ENCODE data around the gene CACNG4. TPM values are rescaled to one million over a fixed set of nuclear protein-coding genes. Genes with fewer than 3 reads are reported as not detected.

The CACNG4 gene
- polyA plus RNA-seq, 2 of the 4 experiments (the other 2 are of a cell fraction): 6.2 to 10.2 TPM

DNA sequence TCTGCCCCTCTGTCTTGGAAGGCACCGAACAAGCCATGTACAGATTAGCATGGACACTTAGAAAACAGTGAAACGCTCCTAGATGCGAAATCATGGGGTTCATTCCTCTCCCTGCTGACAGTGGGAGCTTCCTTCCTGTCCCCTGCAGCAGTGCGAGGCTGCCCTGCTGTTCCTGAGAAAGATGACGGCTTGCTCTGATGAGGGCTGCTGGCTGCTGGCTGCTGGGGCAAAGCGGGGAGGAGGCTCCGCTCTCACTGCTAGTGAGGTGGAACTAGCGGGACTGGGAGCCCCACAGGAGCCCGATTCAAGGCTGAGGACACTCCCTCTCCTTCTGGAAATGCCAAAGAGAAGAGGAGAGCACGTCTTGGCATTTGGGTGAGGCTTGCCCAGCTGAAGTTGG, 25.9 kb upstream of the CACNG4 start:
- TF ChIP-seq POLR2A (IDR thresholded peaks at IDR 0.05; ENCODE audit: low read length) (no peak), ZFP36 (IDR thresholded peaks at IDR 0.05; ENCODE audit: borderline replicate concordance, partially characterized antibody) (no peak)
- TF ChIP-seq, protein P1, sequence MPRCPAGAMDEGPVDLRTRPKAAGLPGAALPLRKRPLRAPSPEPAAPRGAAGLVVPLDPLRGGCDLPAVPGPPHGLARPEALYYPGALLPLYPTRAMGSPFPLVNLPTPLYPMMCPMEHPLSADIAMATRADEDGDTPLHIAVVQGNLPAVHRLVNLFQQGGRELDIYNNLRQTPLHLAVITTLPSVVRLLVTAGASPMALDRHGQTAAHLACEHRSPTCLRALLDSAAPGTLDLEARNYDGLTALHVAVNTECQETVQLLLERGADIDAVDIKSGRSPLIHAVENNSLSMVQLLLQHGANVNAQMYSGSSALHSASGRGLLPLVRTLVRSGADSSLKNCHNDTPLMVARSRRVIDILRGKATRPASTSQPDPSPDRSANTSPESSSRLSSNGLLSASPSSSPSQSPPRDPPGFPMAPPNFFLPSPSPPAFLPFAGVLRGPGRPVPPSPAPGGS (IDR thresholded peaks at IDR 0.05): no peak
- Histone ChIP-seq H3K4me1 (peaks cover 7% of the 10 kb centered on the region; the same call in 1 of the 3 replicates), H3K9me3 (peaks cover 7% of the 10 kb centered on the region; the same call in 1 of the 3 replicates), H3K4me3 (no peak overlapping the region), H3K27ac (no peak overlapping the region), H3K4me2 (no peak overlapping the region)
- ChIA-PET POLR2A (no interaction called here), CTCF (interaction anchor here (0.6 to 0.9 kb wide), 2 partner anchors 8 to 335 kb away, joined by 3 to 4 read pairs; no protein-coding TSS in a partner anchor)
- DNase-seq (ENCODE audit: low read depth in 1 of 2, low spot score in 1 of 2): no peak
- no peak for FAIRE-seq
- WGBS (ENCODE audit: missing lambda C conversion rate): 62% methylated on average over 10 of the region's 10 CpGs
- no peak for ATAC-seq

DNA sequence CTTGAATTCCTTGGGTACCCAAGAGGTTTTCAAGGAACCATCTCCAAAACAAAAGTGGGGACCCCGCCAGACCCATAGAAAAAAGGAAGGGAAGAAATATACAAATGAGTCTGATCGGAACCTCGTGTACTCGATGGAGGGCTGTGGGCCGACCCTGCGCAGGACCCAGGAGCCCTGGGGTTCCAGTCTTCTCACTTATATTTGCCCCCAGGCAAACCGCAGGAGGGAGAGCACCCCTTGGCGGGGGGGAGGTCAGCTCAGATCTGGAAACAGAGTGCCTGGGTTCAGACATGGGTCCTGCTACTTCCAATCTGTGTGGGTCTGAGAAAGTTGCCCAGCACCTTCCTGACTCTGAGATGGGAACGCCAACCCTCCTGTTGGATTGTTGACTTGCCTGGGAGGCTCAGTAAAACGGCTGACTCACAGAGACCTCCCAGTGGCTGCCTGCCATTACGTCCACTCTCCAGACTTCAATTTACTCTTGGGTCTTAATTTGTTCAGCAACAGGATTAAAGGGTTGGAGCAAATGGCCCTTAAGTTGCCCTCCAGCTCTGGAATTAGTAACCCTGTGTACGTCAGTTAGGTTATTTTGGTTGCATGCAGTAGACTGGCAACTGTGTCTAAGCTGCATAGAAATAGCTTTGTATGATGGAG, 24.9 kb upstream of the CACNG4 start:
- FAIRE-seq: no peak
- Histone ChIP-seq H3K4me1 (peaks cover 16% of the 10 kb centered on the region), H3K9me3 (peaks cover 7% of the 10 kb centered on the region; the same call in 1 of the 3 replicates), H3K4me2 (no peak overlapping the region), H3K27ac (0 out of 6 replicates have a peak overlapping the region, but pooled peaks of 1 of the 2 experiments have one; percentile 7), H3K4me3 (no peak overlapping the region)
- TF ChIP-seq CHD2 (IDR thresholded peaks at IDR 0.05; ENCODE audit: low read length, partially characterized antibody) (no peak), SMC3 (IDR thresholded peaks at IDR 0.05) (no peak), JUN (IDR thresholded peaks at IDR 0.05) (no peak), FOSL2 (IDR thresholded peaks at IDR 0.05) (no peak), FOSL2 (CRISPR knock-in tag; IDR thresholded peaks at IDR 0.05) (no peak), RNF2 (IDR thresholded peaks at IDR 0.05; ENCODE audit: borderline replicate concordance, low read depth) (no peak), RCOR1 (IDR thresholded peaks at IDR 0.05; ENCODE audit: low read depth, low read length) (no peak), ZC3H11A (IDR thresholded peaks at IDR 0.05) (no peak), RFX5 (IDR thresholded peaks at IDR 0.05) (no peak)
- TF ChIP-seq, protein P2, sequence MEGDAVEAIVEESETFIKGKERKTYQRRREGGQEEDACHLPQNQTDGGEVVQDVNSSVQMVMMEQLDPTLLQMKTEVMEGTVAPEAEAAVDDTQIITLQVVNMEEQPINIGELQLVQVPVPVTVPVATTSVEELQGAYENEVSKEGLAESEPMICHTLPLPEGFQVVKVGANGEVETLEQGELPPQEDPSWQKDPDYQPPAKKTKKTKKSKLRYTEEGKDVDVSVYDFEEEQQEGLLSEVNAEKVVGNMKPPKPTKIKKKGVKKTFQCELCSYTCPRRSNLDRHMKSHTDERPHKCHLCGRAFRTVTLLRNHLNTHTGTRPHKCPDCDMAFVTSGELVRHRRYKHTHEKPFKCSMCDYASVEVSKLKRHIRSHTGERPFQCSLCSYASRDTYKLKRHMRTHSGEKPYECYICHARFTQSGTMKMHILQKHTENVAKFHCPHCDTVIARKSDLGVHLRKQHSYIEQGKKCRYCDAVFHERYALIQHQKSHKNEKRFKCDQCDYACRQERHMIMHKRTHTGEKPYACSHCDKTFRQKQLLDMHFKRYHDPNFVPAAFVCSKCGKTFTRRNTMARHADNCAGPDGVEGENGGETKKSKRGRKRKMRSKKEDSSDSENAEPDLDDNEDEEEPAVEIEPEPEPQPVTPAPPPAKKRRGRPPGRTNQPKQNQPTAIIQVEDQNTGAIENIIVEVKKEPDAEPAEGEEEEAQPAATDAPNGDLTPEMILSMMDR (IDR thresholded peaks at IDR 0.05): no peak
- TF ChIP-seq, protein P3, sequence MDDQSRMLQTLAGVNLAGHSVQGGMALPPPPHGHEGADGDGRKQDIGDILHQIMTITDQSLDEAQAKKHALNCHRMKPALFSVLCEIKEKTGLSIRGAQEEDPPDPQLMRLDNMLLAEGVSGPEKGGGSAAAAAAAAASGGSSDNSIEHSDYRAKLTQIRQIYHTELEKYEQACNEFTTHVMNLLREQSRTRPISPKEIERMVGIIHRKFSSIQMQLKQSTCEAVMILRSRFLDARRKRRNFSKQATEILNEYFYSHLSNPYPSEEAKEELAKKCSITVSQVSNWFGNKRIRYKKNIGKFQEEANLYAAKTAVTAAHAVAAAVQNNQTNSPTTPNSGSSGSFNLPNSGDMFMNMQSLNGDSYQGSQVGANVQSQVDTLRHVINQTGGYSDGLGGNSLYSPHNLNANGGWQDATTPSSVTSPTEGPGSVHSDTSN (IDR thresholded peaks at IDR 0.05): no peak
- TF ChIP-seq, protein P4, sequence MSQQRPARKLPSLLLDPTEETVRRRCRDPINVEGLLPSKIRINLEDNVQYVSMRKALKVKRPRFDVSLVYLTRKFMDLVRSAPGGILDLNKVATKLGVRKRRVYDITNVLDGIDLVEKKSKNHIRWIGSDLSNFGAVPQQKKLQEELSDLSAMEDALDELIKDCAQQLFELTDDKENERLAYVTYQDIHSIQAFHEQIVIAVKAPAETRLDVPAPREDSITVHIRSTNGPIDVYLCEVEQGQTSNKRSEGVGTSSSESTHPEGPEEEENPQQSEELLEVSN (IDR thresholded peaks at IDR 0.05; ENCODE audit: borderline replicate concordance, low read depth): no peak
- POLR2A ChIA-PET: no interaction called here
- no peak for DNase-seq (ENCODE audit: low read depth in 1 of 2, low spot score in 1 of 2)
- 62% methylated on average over 12 of the region's 12 CpGs for WGBS (ENCODE audit: missing lambda C conversion rate)
- peak in 1 of 2 experiments; percentile 25; a peak in 1 of 6 replicates for ATAC-seq
- CTCF ChIA-PET: interaction anchor here (1.0 to 1.1 kb wide), 2 partner anchors 12 to 14 kb away, joined by 3 read pairs; no protein-coding TSS in a partner anchor

DNA sequence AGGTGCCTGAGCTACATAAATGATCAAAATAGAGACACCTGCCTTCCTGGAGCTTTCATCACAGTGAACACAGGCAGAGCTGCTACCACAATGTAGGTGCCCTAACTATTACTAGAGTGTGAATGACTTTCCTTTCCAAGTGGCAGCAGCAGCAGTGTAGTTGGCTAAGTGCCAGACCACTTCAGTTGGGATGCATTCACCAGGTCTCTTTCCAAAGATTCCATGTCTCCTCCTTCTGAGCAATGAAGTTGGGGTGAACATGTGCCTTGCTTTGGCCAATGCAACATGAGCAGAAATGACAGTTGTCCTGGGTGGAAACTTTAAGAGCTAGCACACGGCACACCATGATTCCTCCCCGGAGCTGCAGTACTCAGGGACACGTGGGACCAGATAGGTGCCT, 23.3 kb upstream of the CACNG4 start:
- CTCF ChIA-PET: interaction anchor here (0.6 to 1.6 kb wide), 3 partner anchors 11 to 27 kb away, joined by 3 to 5 read pairs (median 3); no protein-coding TSS in a partner anchor
- DNase-seq (ENCODE audit: low read depth in 1 of 2, low spot score in 1 of 2) (no peak), FAIRE-seq (peak; percentile 13), ATAC-seq (no peak)
- POLR2A ChIA-PET: no interaction called here
- TF ChIP-seq, protein P3 (IDR thresholded peaks at IDR 0.05): no peak
- TF ChIP-seq RAD21 (conservative IDR thresholded peaks at IDR 0.05 in 1 of 2, IDR thresholded peaks at IDR 0.05 in 1 of 2): 0 out of 5 replicates have a peak, but pooled peaks of 1 of the 2 experiments have one; percentile 4
- Histone ChIP-seq H3K4me1 (peaks cover 18% of the 10 kb centered on the region), H3K4me3 (no peak overlapping the region), H3K4me2 (no peak overlapping the region), H3K27ac (no peak overlapping the region), H3K9me3 (no peaks in the 10 kb centered on the region)
- 73% methylated on average over 3 of the region's 3 CpGs for WGBS (ENCODE audit: missing lambda C conversion rate)

Measured in A549 (cell line).